Left forelimb (tissue), 1 donor: ENCODE results near the gene SYNJ1.
"Not testable (repeated sequence)": the region's sequence is repeated elsewhere in the genome, so short reads cannot be mapped to it uniquely, and the experiment has no call there.

ENCODE experiments used
- DNase-seq: peaks from one replicate; pipeline ENCODE4 v3.0.0-alpha.2; 2018; ENCODE audit warnings: low spot score

The SYNJ1 gene

DNA sequence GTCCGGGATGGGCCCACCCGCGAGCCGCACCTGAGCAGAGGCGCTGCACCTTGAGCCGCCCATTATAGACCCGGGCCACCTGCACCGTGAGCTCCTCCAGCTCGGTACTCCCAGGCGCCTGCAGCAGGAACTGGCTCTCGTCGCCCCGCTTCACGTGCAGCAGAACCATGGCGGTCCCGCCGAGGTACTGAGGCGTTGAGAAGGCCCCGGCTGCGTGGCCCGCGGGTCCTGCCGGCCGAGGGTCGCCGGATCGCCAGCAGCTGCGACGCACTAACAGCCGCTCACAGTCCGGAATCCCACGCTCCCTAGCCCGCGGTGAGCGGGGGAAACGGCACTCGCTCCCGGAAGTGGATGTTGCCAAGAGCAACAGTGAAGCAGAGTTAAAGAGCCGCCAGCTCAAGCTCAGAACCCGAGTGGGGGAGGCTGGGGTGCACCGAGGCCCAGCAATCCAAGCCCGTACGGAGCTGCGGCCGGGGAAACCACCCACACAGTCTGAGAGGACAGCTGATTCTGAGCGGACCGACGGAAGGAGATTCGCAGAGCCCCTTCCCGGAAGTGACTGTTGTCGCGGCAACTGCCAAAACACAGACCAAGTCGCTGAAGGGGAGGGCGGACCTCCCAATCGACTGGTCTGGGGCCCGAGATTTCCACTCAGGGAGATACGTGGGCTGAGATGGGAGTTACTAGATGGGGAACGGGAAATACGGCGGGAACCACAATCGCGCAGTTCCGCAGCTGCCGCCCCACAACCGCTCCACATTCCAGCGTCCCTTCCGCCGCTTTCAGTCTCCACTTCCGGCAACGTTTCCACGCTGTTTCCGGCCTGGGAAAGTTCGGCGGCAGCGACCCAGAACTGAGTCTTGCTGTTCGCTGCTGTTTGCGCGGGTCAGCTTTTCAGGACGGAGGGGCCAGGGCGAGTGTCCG, 115.5 kb downstream of the SYNJ1 start, which contains the start of gene CFAP298:
TSS of gene CFAP298 (minus strand) at position 303 of the 924 bp plus-strand sequence. CDS start at position 169, 134 bp downstream.
- peak; percentile 96 for DNase-seq

DNA sequence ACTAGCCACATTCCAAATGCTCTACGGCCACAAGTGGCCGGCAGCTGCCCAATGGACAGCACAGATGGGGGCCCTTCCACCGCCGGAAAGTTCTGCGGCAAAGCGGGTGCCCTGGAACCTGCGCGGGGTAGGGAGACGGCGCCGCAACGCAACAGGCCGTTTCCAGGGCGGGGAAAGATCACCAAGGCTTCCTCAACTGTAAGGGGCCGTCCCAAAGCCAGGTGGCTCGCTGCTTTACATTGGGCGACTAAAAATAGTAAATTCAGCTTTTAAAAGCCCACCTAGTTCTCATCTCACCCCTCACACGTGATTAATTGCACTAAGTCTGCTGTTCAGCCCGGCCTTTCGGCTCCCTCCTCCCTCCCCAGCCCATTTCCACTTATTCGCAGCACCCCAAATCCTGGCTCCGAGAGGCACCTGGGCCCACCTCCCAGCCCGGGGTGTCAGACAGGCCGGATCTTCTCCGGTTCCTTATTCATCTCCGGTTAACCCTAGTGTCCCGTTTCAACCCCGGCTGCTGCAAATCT, 116.3 kb downstream of the SYNJ1 start:
- DNase-seq = no peak

DNA sequence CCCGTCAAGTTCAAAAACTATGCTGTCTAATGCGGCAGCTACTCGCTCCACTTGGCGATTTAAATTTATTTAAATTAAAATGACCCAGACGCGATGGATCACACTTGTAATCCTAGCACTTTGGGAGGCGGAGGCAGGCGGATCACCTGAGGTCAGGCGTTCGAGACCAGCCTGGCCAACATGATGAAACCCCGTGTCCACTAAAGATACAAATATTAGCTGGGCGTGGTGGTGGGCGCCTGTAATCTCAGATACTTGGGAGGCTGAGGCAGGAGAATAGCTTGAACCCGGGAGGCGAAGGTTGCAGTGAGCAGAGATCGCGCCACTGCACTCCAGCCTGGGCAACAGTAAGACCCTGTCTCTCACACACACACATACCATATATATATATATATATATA, 116.9 kb downstream of the SYNJ1 start:
- DNase-seq = not testable (repeated sequence)

DNA sequence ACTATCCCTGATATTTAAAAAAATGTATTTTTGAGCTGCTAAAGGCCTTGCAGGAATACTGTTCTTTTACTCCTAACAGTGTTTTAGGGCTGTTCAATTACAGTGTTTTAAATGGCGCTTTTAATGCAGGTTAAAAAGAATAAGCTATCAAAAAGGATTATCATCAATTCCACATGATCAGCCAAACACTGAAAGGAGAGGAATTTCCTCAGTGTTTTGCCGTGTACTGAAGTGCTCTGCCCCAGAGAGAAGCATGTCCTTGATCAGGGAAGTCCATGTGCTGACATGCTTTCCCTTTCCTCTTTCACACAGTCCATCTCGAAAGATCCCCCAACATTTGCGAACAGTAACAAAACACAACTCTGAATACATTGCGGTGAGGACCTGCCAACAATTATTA, 119.0 kb downstream of the SYNJ1 start:
- DNase-seq = no peak

DNA sequence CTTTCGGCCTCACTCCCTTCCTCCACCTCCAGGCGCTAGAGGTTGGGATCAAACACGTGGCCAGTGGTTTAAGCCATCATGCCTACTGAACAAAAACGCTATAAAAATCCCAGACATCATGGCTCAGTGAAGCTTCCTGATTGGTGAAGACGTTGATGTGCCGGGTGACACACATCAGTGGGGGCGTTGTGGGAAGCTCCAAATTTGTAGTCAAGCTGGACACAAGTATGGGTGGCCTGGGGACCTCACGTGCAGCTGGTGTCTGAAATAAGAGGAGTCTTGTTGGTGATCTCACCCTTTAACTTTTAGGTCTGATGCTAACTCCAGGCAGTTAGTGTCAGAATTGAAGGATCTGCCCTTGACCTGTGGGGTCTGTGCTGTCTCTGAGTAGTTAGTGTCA, 122.3 kb downstream of the SYNJ1 start:
- DNase-seq = no peak

DNA sequence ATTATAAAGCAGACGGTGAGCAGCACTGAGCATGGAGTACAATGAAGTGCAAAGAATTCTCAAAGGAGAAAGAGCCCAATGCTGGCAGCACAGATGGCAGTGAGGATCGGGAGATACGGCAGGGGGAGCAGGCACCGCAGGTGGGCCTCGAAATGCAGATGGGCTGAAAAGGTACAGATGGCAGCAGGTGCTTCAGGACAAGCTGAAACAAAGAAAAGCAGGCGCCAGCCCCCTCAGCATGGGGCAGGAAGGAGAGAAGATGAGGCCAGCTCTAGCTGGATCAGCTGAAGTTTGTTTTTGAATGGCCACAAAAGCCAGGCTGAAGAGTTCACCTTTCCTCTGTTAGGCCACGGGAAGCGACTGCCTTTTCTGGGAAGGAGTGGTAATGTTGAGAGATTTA, 123.3 kb downstream of the SYNJ1 start:
- DNase-seq = no peak

DNA sequence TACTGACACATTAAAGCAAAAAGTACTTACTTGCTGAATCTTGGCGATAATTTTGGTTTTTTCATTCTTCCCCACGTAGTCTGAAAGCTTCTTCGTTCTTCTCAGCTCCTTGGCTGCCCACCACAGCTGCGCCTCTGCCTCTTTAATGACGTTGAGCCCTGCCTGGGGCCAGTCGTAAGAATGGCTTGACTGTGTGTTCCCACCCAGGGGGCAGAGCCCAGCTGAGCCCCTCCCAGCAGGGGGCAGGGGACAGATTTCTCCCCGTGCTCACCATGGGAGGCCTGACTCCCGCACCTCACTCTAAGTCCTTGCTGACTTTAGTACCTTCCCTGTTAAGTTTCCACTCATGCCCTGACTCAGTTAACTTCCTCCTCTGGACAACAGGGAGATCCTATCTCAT, 124.7 kb downstream of the SYNJ1 start:
- DNase-seq = no peak

DNA sequence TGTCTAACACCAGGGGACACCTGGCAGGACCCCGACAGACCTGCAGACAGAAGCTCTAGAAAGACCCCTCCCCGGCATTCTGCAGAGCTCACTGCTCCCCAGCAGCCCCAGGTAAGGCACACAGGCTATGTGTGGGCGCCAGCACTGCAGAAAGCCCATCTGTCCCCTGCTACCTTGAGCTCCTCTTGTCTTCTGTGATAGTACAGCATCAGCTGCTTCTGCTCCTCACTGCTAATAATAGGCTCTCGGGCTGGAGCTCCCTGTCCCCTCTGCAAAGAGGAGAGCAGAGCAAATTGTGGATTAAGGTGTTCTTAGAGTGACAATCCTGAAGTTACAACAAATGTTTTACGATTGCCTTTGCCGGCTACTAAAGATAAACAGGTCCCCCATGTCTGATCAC, 125.7 kb downstream of the SYNJ1 start:
- no peak for DNase-seq

DNA sequence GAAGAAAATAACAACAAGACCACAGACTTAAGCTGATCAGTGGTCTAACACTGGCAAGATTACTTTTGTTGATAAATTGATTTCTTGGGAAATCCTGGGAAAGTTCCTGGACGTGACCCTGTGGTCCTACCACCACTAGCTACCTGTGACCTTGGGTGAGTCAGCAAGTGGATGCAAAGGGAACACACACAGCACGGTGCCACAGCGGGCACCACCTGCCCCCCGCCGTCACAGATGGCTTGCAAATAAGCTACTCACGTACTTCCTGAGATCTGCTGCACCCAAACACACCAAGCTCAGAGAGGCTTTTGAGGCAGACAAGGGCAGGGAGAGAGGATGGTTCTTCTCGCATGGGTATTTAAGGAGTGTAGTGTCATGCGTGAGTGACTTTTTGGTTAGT, 128.3 kb downstream of the SYNJ1 start:
- DNase-seq = no peak

DNA sequence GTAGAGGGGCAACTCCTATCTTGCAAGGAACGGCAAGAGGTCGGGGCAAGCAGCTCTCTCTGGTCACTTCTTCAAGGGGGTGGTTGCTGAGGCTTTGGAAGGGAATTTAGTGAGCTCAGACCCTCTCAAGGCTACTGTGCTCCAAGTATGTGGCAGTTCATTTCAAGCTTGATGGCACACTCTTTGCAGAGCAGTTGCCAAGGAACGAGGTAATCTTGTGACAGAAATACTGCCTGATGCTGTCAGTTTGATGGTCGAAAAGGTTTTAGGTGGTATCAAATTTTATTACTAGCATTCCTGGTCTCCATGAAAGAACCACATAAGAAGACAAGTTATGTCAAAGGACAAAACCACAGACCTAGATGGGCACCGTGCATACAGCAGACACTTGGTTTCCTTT, 128.7 kb downstream of the SYNJ1 start:
- no peak for DNase-seq

DNA sequence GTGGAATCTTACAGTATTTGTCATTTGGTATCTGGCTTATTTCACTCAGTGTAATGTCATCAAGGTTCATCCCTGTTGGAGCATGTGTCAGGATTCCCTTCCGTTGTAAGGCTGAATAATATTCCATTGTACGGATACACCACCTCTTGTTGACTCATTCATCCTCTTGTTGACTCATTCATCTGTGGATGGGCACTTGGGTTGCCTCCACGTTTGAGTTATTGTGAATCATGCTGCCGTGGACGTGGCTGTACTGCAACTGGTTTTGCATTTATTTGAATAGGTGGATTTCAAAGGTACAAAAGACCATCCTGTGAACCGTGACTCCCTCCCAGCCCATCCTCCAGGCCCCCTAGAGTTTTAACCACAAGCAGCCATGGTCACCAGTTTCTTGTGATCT, 130.6 kb downstream of the SYNJ1 start:
- DNase-seq = no peak

DNA sequence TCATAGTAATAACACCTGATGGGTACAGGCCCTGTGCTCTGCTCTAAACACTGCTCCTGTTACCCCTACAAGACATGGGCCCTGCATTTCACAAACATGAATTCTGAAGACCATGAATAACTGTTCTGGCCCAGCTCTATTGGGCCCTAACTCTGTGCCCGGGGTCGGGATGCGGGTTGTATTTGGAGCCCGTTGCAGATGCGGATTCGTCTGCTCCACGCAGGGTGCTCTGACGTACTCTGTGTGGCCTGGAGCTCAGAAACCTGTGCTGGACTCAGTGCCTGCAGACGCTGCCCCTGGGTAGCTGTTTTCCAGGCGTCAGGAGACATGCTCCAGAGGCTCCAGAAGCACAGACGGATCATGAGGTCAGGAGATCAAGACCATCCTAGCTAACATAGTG, 132.4 kb downstream of the SYNJ1 start:
- no peak for DNase-seq

DNA sequence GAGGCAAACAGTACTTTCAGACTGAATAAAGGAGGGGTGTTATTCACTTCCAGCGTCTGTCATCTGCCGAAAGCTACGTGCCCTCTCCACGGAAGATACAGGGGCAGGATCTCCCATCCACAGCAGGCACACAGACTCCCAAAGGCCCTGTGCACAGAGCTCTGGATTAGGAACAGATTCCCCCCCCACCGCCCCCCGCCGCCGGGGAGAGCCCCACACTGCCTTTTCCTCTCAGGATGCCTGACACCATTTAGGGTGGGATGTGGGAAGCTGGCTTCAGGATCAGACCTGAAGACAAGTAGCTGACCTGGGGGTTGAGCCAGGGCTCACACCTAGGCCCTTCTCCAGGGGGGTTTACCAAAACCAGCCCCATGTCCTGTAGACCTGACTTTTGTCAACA, 134.1 kb downstream of the SYNJ1 start:
- DNase-seq = no peak

DNA sequence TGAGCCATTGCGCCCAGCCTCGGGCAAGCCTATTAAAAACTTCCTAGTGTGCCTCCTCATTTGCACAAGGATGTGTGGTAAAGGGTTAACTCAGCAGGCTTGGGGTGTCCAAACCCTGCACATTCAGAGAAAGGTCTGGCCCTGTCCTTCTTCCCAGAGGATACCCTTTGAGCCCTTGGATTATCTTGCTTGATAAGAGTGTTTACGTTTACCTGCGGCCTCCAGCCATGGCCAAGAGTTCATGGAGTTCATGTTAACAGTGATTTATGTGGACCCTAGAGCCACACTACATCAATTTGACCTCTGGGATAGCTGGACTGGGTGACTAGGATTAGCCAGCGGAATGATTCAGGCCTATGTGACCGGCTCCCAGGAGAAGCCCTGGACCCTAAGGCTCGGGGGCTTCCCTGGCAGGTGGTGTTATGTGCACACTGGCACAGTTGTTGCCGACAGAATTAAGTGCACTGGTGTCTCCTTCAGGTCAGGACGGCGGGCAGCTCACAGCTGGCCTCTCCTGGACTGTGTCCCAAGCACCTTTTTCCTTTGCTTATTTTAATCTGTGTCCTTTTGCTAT, 134.8 kb downstream of the SYNJ1 start:
- peak; percentile 15 for DNase-seq

DNA sequence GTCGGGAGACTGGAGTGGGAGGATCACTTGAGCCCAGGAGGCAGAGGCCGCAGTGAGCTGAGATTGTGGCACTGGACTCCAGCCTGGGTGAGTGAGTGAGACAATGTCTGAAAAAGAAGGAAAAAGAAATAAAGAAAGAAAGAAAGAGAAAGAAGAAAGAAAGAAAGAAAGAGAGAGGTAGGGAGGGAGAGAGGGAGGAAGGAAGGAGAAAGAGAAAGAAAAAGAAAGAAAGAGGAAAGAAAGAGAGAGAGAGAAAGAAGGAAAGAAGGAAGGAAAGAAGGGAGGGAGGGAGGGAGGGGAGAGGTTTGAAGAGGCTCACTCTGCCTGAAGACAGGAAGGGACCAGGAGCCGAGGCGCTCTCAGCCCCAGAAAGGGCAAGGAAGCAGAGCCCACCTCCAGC, 137.7 kb downstream of the SYNJ1 start:
- peak; percentile 14 for DNase-seq

DNA sequence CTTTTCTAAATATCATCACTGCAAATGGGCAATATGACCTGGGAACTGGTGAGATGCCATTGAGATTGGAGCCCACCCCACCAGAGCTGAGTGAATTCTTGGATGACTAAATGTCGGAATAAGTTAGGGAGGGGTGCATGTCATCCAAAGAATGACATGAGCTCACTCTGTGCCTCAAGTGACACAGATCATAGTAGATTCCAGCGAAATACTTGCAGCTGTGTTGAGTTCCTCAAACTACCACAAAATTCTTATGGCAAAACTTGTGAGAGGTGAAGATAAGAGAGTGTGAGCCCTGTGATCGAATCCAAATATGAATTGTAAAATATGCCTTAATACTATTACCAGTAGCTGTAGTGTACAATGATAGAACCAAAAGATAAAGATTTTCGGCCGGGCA, 140.2 kb downstream of the SYNJ1 start:
- no peak for DNase-seq

DNA sequence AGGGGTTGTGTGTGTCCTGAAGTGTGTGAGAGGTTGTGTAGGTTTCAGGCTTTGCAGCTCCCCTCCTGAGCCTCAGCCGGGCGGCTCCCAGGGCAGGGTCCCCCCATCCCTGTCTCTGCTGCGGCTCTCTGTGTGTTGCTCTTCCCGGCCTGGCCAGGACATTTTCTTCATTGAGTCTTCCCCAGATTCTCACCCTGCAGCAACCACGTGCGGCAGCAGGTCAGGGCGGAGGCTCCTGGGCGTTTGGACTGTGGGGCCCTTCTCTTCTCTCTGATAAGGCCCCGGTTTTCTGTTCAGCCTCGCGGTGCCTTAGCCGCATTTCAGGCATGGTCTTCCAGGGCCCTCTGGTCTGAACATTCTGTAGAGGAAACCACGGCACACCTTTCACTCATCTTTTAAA, 140.7 kb downstream of the SYNJ1 start:
- DNase-seq = peak; percentile 30

DNA sequence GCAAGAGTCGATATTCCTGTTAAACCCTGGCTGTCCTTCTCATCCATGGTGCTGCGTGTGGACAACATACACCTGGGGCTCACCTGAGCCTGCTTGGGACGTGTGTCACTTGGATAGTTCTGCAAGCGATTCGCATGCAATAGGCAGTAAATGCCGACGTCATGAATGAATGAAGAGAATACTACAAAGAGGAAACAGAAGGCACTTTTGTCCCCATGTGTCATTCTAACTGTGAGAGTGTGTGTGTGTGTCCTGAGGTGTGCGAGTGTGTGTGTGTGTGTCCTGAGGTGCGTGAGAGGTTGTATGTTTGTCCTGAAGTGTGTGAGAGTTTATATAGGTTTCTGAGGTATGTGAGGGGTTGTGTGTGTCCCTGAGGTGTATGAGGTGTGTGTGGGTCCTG, 141.8 kb downstream of the SYNJ1 start:
- peak; percentile 8 for DNase-seq

DNA sequence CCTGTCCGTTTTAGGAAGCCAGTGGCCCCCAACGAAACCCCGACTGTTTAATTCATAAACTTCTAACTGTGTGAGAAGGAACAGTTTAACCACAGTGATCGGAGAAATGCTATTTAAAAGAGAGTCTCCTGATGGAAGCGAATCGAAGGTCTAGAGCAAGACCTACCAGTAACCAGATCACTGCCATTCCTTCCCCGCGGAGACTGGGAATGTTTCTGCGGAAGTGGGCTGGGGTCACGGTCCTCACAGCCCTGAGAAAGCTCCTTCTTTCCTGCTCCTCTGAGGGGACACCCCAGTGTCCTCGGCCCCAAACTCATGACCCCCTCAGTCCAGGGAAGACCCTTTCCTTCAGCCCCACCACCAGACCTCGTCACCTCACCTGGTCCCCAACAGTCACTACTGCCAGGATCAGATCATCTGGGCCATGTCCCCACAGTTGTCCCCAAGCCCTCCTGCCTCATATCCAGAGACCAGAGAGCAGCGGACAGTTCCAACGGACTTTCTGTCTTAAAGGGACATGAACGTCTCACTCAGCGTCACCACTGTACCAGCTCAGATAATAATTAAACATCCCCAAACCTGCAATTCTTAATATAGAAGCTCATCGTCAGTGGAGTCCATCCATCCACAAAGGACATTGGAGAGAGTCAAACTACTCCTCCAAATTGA, 142.6 kb downstream of the SYNJ1 start, which contains the start of gene TCP10L:
TSS of gene TCP10L (minus strand) at position 482 of the 669 bp plus-strand sequence. CDS start 1,219 bp downstream, outside the sequence.
- DNase-seq = no peak

DNA sequence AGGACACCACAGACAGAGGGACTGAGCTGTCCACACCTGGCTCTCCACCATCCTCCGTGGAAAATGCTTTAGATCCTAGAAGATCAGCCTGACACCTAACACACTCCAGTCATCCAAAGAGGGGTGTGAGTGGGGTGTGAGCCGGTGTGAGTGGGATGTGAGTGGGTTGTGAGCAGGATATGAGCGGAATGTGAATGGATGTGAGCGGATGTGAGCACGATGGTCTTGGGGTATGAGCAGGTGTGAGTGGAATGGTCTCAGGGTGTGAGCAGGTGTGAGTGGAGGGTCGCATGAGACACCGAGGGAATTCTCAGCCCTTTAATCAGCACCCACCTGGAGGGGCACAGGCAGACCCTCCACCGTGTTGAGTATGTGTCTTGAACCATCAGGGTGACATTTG, 143.3 kb downstream of the SYNJ1 start:
- DNase-seq = no peak

DNA sequence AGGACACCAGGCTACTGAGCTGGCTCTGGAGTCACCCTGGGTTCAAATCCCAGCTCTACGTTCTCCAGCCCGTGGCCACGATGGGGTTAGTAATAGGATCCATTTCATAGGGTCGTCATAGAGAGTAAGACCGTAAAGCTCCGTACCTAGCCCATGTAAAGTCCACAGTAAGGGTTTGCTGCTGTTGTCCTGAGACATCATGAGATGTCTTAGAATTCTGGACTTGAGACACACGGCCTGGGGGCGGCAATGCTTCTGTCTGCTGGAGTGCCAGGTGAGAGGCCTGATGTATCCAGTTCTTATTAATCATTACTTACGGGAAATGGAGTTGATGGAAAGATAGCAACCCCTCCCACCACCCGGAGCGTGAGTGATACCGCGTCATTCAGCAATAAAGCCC, 146.1 kb downstream of the SYNJ1 start:
- DNase-seq = no peak

DNA sequence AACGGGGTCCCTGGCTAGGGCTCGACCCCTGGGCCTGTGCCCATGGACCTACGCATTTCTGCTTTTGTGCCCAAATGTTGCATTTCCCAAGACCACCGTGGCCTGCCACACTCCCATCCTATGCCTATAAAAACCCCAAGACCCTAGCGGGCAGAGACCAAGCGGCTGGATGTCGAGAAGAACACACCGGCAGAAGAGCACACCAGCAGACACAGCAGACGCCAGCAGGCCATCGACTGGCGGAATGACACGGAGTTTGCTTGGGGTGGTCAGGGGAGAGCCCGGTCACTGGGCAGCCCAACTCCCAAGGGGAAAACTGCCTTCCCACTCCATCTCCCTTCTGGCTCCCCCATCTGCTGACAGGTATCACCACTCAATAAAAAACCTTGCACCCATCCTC, 146.9 kb downstream of the SYNJ1 start:
- DNase-seq = no peak
